Measurements from ENCODE around the gene RND3.

Gene RND3

GRCh38 chr2:150487537-150488429, at the start of gene RND3:
Gene RND3, minus strand, starts transcription at chr2:150487667. Its CDS starts 250 bp downstream, at chr2:150487417.
- peak; percentile 100 for DNase-seq

GRCh38 chr2:150535176-150535575, 47.7 kb upstream of the RND3 start:
- no peak for DNase-seq

DNA sequence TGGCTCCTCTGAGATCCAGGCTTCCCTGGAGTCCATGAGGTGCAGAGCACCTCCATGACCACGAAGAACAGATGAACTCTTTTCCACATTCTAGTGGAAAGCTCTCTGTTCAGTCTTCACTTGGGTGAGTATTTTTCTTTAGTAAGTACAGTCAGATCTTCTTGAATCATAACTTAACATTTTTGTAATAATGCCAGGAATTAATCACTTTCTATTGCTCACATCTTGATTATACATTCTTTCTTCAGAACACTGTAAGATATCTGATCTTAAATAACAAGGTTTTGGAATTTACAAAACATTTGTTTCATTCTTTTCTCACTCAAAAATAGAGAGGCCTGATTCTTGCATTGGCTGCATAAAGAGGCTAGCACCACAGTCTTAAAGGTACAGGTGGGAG, 45.4 kb upstream of the RND3 start:
- DNase-seq = peak; percentile 88

- DNase-seq = no peak
Measured at GRCh38 chr2:150532020-150532419, 44.6 kb upstream of the RND3 start.

DNA sequence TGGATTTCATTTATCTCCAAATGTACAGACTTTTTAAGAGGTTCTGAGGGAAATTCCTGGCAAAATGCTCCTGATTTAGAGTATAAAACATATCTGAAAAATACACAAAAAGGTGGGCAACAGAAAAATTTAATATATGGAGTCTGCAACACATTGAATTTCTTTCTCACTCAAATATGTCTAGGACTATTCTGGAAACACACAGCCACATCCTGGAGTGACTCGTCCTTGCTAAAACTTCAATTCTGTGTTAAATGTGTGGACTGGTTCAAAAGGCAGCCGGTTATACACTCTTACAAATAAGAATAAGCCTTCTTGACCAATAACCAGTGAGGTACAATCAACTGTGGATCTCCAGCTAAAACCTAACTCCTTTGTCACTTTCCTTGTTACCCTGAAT, 44.1 kb upstream of the RND3 start:
- DNase-seq = peak; percentile 50

GRCh38 chr2:150530168-150530567, 42.7 kb upstream of the RND3 start:
- DNase-seq = no peak

GRCh38 chr2:150528861-150529801, 41.7 kb upstream of the RND3 start:
- peak; percentile 87 for DNase-seq

GRCh38 chr2:150526827-150527226, 39.4 kb upstream of the RND3 start:
- peak; percentile 93 for DNase-seq

DNA sequence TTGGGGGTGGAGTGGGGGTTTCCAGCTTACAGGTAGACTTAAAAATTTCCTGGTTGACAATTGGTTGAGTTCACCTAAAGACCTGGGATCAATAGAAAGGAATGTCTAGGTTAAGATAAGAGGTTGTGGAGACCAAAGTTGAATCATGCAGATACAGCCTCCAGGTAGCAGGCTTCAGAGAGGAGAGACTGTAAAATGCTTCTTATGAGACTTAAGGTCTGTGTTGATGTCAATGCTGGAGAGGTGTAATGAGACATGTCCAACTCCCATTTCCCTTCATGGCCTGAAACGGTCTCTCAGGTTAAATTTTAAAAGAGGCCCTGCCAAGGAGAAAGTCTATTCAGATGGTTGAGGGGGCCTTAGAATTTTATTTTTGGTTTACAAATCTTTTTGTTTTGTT, 38.5 kb upstream of the RND3 start:
- no peak for DNase-seq

DNA sequence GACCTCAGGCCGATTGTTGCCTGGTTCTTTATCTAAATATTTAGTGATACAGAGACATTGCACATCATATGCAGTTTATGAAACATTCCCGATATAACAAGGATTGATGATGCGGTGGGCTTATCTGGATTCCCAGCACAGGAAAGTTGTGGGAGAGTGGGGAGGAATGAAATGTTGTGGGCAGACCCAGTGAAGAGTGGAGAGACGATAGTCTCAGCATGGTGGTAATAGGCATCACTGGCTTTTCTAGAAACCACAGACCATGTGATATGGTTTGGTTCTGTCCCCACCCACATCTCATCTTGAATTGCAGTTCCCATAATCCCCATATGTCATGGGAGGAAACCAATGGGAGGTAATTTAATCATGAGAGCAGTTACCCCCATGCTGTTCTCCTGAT, 34.8 kb upstream of the RND3 start:
- no peak for DNase-seq

- peak; percentile 66 for DNase-seq
Measured at GRCh38 chr2:150520887-150521664, 33.6 kb upstream of the RND3 start.

GRCh38 chr2:150520033-150520432, 32.6 kb upstream of the RND3 start:
- no peak for DNase-seq

- peak; percentile 61 for DNase-seq
Measured at GRCh38 chr2:150517951-150518680, 30.6 kb upstream of the RND3 start.

GRCh38 chr2:150513647-150514046, 26.2 kb upstream of the RND3 start:
- peak; percentile 58 for DNase-seq

DNA sequence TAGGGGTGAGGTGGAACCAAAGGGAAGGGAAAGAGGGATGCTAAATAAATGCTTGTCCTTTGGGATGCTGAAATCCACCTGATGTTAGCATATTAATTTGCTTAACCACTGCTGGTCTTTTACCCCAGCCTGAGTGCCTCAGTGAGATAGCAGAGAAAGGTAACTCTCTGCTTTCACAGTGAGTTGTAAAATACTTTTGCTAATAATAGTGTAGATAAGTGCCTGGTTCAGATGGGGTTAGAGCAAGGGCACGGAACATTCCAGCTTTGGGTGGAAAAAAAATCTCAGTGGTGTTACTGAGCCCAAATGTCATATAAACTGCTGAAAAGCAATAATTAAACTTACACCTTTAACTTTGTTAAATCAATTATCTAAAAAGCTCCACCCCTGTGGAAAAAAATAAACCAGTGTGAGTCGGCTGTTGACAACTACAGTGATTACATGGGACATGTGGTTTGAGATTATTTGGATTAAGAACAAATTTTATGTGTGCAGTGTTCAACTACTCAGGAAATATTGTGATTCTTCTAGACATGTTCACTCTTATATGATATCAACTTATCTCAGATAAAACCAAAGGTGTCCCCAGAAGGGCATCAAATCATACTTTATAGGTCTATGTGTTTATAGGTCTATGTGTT, 21.1 kb upstream of the RND3 start:
- DNase-seq = no peak

GRCh38 chr2:150507071-150507470, 19.6 kb upstream of the RND3 start:
- no peak for DNase-seq

DNA sequence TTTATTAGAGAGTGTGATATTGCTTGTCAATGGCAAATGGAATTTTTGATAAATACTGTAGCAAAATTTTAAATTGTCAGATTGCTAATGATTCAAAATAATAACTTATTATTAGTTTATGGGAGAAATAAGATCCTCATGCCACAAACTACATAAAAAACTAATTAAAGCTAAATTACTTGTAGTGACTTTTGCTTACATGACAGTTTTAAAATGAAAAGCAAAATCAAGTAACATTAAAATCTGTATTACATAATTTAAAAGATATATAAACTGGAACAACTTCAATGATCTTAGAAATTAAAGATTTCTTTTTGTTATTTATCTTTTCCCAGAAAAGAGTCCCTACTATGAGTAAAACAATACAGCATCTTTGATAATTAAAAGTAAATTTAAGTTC, 17.7 kb upstream of the RND3 start:
- no peak for DNase-seq

DNA sequence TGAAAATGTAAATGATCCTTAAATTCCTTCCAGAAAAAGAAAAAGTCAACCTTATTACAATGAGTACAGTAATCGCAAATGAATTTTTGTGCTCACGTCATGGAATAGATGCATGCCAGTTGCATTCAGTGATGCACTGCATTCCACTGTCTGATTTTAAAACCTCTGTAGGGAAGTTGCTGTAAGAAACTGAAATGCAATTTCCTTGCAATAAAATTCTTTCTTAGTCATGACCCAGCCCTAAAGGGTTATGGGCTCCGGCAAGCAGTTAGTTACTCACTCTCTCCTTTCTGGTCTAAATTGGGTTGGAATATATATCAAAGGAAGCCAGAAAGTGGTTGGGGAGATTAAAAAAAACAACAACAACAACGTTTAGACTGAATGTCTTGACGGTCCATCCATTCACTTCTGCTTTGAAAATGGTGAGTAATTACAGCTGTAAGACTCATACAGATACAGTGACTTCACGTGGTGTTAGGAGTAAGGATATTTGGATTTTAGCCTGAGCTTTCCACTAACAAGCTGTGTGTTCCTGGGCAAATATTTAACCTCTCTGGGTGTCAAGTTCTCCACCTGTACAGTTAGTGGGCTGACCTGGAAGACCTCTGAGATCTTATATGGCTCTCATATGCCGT, 8.6 kb upstream of the RND3 start:
- DNase-seq = peak; percentile 98

GRCh38 chr2:150495001-150495400, 7.5 kb upstream of the RND3 start:
- no peak for DNase-seq

DNA sequence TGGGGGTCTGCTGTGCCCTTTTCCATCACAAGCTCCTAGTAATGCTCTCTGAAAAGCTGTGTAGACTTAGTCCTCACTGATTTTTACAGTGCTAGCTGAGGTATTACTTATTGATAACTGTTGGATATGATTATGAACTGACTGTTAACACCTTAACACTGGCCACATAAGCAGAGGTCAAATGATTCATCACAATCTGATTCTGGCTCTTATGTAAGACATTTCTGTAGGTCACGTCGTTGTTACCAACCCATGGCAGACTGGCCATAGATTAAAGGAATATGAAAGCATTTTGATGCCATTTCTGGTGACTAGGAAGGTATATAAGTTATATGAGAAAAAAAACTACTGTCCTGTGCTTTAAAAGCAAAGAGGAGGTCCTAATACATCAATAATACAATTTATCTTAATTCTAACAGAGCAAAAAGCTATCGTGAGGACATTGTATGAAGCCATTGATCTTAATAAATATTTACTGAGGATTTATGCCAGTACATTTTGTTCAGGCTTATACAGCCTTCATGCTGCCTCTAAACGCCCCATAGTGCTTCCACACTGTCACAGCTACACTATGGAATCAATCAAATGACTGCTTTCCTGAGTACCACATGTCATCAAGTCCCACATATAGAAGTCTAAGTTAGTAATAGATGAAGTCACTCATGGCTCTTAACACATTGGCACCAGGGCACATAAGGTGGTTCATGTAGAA, 6.9 kb upstream of the RND3 start:
- no peak for DNase-seq

Data from fibroblast of skin of right quadriceps (primary cell).